Kidney epithelial cell (primary cell): ENCODE measurements around the gene KDM2A. TPM values are rescaled to one million over a fixed set of nuclear protein-coding genes. Genes with fewer than 3 reads are reported as not detected.

ENCODE experiments used
- DNase-seq: peaks from one replicate; pipeline ENCODE4 v3.0.0-alpha.2; 2010; ENCODE audit warnings: low read depth
- H3K27me3 ChIP-seq: 2 replicates; pipeline ENCODE4 v1.6.0; 2011; ENCODE audit warnings: low read length; ENCODE audit not compliant: control insufficient read depth, insufficient read depth
- H3K36me3 ChIP-seq: 2 replicates; pipeline ENCODE4 v1.5.1; 2011; ENCODE audit warnings: low read length; ENCODE audit not compliant: control insufficient read depth, insufficient read depth
- H3K4me3 ChIP-seq: 2 replicates; pipeline ENCODE4 v1.5.1; 2011; ENCODE audit warnings: low read depth, mild to moderate bottlenecking, control low read depth, low read length
- CTCF ChIP-seq: IDR thresholded peaks from 2 replicates; pipeline ENCODE4 v1.5.1; 2011; ENCODE audit warnings: mild to moderate bottlenecking, moderate library complexity, low read length, control low read depth, inconsistent platforms; ENCODE audit not compliant: insufficient read depth, poor library complexity, severe bottlenecking
- total RNA-seq: library from RNA; depleted of rRNA; stranded (reverse); fragments of >200 nt; gene quantifications from 2 replicates; pipeline ENCODE4 v1.2.3, GENCODE V29; 2015

KDM2A gene
- total RNA-seq, 1 donor from 2014 or later, result 36.2 TPM

- H3K4me3 ChIP-seq, result no peak overlapping the region
- peaks cover 4% of the 10 kb centered on the region for H3K36me3 ChIP-seq
- H3K27me3 ChIP-seq, result no peaks in the 10 kb centered on the region
- no peak for TF ChIP-seq CTCF
- no peak for DNase-seq
Measured at GRCh38 chr11:67278135-67278938, 159.3 kb downstream of the KDM2A start.

DNA sequence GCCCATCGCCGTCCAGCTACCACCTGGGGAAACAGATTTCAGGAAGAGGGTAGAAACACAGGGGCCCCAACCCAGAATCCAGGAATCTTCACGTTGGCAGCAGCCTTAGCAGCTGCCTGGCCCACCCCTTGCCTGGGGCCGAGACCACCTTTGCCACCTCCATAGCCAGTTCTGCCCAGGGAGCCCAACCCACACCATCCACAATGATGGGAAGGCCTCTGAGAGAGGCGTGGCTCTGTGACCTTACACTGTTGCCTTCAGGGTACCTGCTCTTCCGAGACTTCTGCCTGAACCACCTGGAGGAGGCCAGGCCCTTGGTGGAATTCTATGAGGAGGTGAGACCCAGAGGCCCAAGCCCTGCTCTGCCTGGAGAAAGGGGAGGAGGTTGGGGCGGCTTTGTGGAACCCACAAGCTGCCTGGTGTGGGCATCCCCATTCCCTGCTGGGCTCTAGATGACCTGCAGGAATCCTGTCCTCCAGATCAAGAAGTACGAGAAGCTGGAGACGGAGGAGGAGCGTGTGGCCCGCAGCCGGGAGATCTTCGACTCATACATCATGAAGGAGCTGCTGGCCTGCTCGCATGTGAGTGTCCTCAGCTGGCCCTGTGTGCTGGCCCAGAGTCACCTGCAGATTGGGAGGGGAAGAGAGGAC, 160.0 kb downstream of the KDM2A start:
- H3K36me3 ChIP-seq, result peaks cover 4% of the 10 kb centered on the region
- no peaks in the 10 kb centered on the region for H3K27me3 ChIP-seq
- DNase-seq, result no peak
- no peak overlapping the region for H3K4me3 ChIP-seq
- no peak for TF ChIP-seq CTCF

DNA sequence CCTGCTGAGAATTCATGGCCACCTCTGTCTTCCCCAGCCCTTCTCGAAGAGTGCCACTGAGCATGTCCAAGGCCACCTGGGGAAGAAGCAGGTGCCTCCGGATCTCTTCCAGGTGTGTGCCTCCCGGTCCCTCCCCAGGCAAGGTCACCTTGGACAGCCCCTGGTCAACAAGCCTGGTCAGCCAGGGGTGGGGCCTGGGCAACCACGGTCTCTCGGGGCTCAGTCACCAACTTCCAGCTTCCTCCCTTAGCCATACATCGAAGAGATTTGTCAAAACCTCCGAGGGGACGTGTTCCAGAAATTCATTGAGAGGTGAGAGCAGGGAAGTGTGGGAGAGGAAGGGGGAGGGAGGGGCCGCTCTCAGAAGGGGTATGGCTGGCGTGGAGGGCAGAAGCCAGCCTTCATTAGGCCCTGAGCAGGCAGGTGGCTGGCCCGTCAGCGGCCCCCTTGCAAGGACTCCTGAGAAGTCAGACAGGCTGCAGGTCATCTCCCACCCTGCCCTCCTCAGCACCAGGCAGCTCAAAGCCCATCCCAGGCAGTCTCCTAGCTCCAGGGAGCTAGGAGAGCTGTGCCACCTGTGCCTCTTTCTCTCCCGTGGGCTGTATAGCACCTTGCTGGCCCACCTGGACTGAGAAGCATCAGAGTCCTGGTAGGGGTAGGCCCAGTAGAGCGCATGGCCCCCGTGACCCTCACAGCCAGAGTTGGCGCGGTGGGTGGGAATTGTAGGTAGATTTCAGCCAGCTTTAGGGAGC, 160.7 kb downstream of the KDM2A start:
- TF ChIP-seq CTCF, result no peak
- no peak for DNase-seq
- peaks cover 4% of the 10 kb centered on the region for H3K36me3 ChIP-seq
- no peak overlapping the region for H3K4me3 ChIP-seq
- no peaks in the 10 kb centered on the region for H3K27me3 ChIP-seq

DNA sequence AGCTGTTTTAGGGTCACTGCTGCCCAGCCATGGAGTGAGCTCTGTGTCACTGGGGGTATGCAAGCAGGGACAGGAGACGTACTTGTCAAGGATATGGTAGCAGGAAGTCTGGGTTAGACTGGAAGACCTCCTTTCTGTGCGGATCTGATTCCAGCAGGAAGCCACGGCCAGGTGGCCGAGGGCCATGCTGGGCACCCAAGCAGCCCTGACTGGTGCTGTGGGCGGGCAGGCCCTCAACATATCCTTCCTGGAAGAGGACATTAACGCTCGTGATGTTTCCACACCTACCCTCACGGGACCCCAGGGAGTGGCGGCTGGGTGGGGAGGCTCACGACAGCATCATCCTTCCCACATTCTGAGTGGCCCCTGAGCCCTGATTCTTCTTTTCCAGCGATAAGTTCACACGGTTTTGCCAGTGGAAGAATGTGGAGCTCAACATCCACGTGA, 161.3 kb downstream of the KDM2A start:
- no peak for TF ChIP-seq CTCF
- no peak for DNase-seq
- Histone ChIP-seq H3K36me3 (peaks cover 4% of the 10 kb centered on the region), H3K4me3 (no peak overlapping the region), H3K27me3 (no peaks in the 10 kb centered on the region)

DNA sequence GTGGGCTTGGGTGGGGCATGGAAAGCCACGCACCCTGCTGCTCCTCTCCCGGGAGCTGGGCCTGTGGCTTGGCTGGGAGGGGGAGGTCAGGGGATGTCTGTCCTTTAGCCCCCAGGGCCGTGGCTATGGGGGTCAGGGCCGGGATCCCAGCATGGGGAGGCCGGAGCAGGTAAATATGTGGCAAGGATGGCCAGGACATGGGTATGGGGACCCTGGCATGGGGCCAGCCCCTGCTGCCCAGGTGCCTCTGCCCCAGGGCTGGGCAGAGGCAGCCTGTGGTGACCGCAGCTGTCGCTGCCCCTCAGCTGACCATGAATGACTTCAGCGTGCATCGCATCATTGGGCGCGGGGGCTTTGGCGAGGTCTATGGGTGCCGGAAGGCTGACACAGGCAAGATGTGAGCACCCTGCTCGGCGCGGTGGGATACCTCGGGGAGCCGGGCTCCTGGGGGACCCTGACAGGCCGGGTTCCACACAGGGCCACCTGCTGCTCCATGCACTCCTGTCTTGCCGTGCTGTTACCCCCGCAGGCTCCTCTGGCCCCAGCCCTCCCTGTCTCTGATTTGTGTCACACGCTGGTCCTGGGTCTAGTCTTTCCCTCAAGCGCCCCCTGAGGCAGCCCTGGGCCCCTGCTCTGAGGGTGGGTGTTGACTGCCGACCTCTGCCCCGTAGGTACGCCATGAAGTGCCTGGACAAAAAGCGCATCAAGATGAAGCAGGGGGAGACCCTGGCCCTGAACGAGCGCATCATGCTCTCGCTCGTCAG, 161.9 kb downstream of the KDM2A start:
- TF ChIP-seq CTCF, result no peak

More for the DNA sequence above, 161.9 kb downstream of the KDM2A start:
- H3K36me3 ChIP-seq, result peaks cover 4% of the 10 kb centered on the region
- no peak overlapping the region for H3K4me3 ChIP-seq
- DNase-seq, result no peak
- H3K27me3 ChIP-seq, result no peaks in the 10 kb centered on the region
